NCI-H2081 treated with DMSO at 0.1 percent for 48 hours (cell line): ENCODE data around the gene BANK1.

ENCODE experiments used
- DNase-seq: peaks from one replicate; lab custom pipeline; 2025; lab: John Stamatoyannopoulos, UW

BANK1 gene

DNA sequence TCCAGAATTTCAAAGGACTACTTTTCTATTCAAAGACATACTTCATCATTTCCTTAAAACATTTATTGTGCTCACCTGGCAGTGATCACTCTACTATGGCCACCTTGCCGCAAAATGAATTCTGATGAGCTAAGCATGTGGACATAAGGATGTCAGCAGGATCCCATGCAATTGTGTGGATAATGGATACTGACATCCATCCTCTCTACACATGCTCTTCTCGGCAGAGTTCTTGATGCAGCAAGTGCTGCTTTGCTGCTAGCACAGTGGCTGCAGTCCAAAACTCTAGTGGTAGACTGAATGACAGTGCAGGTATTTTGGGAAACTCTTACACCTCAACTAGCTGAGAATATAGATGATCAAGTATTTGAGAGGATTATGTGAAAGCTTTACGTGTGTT, 168.0 kb downstream of the BANK1 start:
- no peak for DNase-seq

DNA sequence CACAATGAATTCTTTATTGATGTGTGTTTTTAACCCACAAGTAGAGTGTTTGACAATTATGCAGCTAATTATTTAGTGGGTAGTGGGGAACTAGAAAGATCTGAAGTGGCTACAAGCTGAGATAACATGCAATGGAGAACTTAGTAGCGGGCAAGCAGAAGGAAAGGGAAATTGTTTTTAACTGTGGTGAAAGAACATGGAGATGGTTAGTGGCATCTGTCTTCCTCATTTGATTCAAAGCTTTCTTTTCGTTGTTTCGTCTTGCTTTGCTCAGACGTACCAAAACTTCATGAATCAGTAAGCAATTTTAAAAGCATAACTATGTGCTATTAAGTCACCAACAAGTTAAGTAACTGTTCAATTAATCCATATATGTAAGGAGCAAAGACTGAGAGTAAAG, 169.9 kb downstream of the BANK1 start:
- no peak for DNase-seq

DNA sequence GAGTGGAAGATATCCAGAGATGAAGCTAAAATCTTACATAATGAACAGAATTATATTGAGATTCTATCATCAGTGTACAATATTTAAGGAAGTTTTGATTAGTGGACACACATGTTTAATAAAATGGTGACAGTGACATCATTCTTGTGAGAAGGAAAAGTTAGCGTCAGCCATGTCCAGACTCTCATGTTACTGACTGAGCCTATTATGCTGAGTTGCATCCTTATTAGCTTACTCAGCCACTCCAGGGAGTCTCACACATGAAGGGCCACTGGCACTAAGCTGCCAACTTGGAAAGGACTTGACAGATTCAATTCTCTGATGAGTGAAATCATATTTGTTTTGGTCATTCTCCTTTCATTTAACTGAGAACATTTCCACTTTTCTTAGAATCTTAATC, 170.6 kb downstream of the BANK1 start:
- no peak for DNase-seq

DNA sequence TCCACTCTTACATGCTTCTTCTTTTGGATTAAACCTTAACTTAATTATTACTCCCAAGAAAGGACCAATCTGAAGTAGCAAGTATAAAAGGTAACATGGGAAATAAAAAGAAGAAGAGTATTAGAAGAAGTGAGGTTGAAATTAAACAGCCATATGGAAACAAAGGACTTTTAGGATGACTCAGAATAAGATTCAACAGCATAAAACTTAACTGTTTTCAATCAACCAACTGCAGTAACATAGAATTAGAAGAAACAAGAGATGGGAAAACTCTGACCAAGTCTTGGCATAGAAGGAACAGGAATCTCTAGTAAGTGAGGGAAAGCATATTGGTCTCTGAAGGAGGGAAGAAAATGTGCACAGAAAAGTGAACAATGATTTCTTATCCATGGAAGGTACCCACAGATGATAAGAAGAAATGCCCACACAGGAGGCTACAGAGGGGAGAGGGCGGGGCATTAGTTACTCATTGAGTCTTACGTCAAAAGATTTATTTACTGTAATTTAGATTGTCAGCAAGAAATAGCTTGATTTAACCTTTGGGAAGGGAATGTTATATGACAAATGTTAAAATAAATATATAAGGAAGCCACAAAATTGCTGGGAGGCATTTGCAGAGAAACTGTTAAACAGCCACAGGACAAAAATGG, 177.3 kb downstream of the BANK1 start:
- DNase-seq: no peak

DNA sequence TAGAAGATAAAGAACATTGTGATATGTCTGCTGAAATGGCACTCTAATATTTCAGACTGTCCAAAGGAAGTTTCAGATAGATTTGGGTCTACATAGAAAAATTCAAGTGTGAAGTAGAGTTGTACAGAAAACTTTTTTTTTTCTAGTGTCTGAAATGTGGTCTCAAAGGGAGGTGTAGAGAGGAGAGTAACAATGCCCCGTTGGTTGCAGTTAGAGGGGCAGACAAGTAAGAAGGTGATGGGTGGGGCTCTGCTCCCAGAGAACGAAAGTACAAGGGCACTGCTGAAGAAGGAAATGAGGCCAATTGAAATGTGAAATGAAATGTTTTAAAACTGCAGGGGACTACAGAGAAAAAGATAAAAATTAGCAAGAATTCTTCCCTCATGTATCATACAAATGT, 177.8 kb downstream of the BANK1 start:
- DNase-seq: no peak

DNA sequence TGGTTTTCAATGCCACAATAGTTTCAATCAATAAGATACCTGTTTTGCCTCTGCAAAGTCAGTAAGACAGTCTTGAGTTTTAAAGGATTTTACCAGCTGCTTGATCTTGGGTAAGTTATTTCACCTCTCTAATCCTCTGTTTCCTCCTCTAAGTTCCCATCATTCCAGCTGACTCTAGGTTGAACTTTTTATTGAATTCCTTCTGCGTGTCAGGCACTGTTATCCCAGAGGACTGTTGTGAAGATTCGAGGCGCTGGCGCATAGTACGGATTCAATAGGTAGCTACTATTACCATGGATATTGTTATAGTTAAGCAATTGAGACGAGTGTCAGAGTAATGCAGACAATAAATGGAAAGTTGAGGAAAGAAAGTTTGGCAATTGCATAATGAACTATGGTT, 179.4 kb downstream of the BANK1 start:
- DNase-seq: no peak

DNA sequence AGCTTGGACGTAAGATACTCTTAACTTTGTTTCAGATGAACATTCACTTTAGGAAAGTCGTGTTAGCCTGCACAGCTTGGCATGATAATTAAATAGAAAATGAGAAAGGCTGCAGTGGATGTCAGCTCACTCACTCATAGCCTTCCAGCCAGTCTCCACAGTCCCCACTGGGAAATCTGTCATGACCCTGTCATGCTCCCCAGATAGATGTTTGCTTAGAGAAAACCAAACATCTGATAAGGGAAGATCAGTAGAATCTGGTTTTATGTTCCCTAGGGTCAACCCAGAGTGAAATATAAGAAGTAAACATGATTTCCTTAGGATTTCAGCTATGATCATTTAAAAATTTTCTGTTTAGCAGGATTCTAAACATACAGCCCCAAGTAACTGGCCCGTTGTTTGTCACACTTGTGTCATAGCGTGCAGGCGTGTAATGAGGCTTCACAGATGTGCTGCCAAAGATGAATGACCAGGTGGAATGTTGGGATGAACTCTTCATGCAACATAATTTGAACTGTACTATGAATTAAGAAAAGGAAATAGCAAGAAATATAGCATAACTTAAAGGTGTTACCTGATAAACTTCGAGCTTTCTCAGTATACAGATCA, 180.1 kb downstream of the BANK1 start:
- DNase-seq: no peak

DNA sequence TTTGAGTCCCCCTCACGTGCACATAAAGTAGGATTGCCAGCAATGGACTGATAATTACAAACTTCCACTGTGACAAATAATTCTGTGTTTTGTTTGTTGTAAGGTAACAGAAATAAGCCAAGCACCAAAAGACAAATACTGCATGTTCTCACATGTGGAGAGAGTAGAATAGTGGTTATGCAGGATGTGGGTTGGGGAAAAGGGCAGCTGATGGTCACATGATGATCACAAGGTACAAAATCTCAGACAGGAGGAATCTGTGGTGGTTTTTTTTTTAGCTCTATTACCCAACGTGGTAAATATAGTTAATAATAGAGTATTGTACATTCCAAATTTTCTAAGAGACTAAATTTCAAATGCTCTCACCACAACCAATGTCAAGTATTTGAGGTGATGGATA, 182.3 kb downstream of the BANK1 start:
- no peak for DNase-seq

DNA sequence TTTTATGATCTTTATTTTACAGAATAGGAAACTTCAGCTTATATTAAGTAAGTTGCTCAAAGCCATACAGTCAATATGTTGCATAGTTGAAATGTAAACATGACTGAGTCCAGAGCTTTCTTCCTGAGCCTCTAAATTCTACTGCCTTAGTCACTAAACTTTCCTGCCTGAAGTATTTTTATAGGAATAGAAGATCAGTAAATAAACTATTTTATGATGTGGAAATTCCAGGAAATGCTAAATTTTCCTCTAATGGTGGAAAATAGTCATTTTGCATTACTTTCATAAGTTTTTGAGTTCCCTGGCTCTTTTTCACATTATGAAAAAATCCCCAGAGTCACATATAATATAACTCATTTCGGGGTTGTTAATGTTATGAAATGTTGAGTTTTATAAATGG, 182.8 kb downstream of the BANK1 start:
- no peak for DNase-seq

DNA sequence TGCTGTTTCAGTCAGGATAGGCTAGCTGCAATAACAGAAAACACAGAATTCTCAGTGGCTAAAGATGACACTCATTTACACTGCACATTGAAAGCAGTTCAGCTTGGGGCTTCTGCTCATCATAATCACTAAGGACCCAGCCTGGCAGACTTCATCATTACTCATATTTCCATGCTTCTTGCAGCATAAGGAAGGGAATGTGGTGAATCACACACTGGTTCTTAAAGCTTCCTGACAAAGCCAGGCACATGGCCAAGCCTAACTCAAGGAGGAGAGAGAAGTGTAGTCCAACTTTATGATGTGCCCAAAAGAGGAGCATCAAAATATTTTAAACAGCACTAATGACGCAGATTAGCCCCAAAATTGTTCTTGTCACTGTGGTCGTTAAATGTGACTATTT, 186.5 kb downstream of the BANK1 start:
- DNase-seq: no peak

DNA sequence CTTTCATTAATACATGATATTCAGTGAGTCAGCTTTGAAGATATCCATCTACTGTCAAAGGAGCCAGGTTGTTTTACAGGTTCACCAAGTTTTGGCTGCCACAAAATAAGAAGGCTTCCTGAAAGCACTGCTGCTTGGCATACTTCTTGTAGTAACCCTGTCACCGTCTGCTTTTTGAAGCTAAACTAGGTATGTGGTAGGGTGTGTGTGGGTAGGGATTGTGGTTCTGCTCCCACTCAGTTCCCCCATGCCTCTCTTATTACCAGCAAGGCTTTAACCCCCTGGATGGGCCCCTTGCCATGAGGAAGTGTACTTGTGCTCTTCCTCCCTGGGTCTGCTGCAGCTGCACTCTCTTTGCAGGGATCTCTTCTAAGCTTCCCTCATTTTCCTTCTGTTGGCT, 191.2 kb downstream of the BANK1 start:
- no peak for DNase-seq

DNA sequence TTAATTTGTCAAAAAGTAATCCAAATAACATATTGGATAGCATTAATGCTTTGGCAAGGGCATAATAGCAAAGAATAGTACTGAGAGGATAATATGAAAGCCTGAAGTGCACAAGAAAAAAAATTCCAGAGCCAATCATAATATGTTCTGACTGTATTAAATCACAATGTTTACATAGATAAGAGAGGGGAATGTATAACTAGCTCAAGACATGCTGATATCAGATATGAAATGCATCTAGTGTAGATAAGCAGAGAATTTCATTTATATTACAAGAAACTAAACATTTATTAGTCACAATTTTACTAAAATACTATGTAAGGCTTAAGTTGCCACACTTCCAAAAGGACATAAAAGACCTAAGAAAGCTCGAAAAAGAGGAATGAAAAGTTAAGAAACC, 193.3 kb downstream of the BANK1 start:
- DNase-seq: no peak

DNA sequence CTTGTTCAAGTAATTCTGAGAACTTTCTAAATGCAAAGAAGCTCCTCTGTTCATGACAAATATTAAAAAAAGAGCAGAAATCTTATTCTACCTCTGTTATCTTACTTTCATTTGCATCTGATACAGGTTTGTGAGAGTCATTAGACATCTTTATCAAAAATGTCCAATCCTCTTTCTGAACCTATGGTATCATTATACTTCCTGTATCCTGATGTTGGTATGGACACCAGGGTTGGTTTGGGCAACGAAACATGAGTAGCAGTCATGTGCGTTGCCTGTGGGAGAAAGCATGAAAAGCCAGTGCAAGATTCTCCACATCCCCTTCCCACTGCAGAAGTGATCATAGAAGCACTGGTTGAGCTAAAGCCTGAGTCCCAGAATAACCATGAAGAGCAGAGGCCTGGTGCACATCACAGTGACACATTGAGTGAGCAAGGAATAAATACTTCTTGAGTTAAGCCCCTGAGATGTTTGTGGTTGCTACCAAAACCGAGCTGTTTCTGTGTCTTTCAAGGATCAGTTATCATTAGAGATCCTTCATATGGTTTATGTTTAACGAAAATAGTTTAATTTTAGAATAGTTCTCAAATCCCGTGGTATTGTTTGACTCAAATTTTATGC, 197.2 kb downstream of the BANK1 start:
- DNase-seq: no peak

DNA sequence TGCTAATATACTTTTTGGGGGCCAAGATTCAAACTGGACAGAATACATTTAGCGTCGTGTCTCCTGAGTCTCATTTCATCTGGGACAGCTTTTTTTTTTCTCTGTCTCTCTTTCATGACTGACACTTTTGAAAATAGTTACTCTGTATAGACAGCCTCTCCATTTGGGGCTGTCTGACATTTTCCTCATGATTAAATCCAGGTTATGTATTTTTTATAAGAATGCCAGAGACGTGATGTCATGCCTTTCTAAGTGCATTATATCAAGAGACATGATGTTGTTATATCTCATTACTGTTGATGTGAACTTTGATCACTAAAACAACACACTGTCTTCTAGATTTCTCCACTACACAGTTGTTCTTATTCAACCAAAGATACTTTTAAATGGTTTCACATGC, 199.0 kb downstream of the BANK1 start:
- DNase-seq: no peak

DNA sequence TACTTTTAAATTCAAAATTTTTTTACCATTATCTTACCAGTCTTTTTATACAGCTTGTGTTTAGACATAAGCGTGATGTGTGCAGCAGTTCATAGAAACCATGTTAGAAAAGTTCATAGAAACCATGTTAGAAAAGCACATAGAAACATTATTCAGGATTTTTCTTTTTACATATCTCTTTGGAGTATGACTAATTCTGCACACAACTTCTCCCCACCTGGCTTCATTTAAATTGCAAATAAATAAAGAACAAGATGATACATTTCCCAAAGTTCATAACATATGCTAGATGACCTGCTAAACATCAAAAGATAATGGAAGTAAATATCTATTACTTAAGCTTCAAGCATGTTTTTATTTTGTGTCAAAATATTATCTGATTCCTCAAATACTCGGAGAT, 201.9 kb downstream of the BANK1 start:
- no peak for DNase-seq

DNA sequence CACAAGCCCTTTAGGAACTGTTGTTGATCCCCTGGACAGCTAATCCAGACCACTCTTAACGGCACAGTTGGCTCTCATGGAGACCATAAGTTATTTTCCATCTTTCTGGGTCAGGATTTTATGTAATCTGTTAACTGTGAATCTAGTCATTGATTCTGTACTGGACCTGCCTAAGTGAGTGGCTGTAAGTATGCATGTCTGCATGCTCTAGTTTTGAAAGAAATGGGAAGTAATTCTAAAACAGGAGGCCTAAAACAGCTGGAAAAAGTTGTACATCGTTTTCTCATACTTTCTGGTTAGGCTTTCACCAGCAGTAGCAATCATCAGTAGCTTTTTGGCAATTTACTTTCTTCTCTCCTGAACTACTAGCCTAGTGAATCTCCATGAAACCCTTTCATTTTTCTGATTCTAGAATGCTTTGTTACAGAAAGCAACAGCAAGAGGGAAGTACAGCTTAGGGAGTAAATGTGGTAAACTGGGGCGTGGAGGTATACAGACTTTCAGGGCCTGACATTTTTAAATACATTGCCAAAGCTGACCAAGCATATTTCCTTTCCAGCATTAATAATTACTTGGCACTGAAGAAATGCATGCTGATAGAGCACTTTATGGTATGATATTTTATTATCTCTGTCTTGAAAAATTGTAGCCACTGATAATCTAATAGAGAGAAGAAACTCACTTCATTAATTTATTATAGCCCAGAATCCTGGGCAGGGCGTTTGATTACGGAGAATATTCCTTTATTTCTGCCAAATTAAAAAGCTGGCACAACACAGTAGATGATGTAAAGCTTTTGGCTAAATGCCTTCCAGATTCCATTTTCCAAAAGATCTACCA, 202.7 kb downstream of the BANK1 start:
- no peak for DNase-seq

DNA sequence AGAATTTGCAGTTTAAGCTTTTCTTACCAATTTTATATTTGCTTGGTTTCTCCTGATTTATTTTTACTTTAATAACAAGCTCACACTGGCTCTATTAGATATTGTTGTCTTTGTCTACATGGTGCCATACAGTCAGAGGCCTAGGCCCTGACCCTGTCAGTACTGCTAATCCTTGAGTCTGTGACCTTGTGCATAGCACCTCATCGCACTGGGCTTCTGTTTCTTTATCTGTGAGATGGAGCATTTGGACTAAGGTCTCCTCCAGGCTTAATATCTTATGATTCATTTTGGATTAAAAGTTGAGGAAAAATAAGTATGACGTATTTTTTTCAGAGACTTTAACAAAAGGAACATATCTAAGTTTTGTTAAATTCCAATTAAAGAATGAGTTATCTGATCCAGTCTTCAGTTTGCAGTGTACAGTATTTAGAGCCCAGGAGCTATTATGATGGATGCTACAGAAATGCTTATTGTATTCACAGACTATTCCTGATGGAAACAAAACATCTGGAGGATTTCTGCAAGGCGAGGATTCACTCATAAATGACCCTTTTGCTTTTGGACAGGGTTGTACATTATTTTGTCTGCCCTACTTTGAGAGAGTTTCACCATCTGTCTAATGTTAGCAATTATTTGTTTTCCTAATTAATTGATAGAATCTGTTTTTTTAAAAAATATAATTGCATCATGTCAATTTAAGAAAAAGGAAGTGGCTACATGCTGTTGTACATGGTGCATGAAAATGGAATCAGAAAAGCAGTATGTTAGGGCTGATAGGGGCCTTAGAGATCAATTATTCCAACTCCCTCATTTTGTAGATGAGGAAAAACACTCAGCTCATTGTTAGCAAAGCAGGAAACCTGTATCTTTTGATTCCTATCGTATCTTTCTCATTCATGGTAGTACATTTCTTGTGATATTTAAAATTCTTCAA, 203.6 kb downstream of the BANK1 start:
- no peak for DNase-seq

DNA sequence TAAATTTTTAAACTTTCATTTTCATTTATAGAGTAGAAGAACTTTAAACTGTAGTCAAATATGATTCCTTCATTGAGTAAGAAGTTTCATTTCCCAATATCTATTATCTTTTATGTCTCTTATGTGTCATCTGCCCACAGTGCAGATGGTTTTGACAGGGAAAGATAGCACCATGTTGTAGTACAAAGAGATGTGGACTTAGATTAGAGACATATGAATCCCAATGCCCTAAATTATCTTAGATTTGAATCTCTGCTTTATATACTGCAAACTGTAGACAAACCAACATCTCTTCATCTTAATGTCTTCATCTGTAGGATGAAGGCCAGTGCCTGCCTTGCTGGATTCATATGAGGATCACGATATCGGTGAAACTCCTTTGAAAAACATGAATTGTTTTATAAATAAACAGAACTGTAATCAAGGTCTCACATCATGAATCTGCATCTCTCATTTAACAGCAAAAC, 217.5 kb downstream of the BANK1 start:
- DNase-seq: no peak

DNA sequence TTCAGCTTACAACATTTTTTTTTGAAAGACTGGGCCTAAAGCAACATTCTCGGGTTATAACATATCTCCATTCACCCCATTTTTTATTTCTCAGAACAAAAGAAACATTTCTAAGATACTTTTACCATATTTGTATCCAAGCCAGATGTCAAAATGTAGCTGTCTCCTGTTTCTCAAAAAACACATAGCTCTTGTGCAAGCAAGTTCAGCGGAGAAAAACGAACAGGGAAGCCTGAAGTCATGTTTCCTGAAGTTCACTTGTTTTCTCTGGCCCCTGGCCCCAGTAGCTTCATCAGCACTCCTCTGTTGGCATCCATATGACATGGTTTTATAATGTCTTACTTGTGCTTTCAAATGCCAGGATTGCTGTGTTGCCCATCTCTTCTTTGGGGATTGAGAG, 218.2 kb downstream of the BANK1 start:
- no peak for DNase-seq

DNA sequence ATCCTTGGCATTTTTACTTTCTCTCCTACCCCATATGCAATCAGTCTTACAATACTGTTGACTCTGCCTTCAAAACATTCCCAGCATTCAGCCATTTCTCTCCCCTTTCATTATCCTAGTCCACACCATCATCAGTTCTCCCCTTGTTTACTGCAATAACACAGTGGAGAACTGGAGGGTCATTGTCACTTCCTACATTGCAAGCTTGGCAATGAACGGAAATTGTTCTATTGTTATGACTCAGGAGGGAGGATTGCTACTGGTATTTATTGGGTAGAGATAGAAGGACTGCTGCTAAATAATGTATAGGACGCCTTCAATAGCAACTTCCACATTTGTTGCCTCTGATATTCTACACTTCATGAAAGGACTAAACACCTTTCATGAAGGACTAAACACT, 231.8 kb downstream of the BANK1 start:
- DNase-seq: no peak

DNA sequence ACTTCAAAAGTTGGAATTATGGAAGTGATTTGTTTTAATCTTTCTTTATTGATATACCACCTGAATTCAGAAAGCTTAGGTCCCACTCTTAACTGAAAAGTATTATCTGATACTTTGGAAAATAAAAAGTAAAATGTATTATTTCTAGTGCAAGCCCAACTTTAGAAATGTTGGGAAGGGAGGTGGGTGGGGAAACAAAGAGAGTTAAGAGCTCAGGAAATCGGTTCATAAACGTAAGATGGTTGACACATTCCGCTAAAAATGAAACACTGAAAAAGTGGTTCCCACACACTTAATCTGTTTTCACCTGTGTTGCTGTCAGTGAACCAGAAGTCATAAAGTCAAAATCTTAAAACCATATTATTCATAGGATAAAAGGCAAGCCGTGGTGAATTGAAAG, 237.4 kb downstream of the BANK1 start:
- no peak for DNase-seq

DNA sequence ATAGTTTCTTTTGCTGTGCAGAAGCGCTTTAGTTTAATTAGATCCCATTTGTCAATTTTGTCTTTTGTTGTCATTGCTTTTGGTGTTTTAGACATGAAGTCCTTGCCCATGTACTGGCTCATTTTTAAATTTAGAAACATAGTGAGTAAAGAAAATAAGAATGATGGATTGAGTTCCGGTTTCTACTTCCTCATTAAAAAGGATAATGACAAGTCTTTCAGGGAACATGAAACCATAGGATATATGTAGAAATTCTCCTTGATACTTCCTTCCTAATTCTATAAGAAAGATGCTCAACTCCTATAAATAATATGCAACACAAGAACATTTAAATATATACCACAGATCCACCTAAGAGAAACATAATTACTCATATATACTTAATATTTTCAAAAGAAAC, 240.9 kb downstream of the BANK1 start:
- DNase-seq: no peak
